ENCODE results near the gene HS6ST1.

DNA sequence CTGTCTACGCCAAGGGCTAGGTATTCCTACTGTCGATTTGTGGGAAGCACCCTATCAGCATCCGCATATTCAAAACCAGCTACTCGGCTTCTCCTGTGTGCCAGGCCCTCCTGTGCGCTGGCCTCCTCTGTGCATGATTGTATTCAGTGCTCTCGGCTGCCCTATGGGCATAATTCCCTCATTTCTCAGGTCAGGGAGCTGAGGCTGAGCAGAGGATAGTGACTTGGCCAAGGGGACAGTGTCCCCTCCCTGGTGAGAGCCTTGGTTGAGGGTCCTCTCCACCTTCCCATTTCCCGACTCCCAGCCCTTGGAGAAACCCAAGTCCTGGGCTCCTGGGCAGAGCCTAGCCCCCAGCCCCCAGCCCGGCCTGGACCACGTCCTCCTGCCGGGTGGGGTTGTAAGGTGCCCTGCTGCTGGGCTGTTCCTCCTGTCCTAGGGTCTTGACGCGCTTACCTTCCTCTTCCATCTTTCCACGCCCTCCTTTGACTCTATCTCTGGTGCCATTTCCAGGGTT lies 6.3 kb upstream of the HS6ST1 start:
- TF ChIP-seq POLR2A (IDR thresholded peaks at IDR 0.05) = no peak
- TF ChIP-seq, protein P1, sequence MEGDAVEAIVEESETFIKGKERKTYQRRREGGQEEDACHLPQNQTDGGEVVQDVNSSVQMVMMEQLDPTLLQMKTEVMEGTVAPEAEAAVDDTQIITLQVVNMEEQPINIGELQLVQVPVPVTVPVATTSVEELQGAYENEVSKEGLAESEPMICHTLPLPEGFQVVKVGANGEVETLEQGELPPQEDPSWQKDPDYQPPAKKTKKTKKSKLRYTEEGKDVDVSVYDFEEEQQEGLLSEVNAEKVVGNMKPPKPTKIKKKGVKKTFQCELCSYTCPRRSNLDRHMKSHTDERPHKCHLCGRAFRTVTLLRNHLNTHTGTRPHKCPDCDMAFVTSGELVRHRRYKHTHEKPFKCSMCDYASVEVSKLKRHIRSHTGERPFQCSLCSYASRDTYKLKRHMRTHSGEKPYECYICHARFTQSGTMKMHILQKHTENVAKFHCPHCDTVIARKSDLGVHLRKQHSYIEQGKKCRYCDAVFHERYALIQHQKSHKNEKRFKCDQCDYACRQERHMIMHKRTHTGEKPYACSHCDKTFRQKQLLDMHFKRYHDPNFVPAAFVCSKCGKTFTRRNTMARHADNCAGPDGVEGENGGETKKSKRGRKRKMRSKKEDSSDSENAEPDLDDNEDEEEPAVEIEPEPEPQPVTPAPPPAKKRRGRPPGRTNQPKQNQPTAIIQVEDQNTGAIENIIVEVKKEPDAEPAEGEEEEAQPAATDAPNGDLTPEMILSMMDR (IDR thresholded peaks at IDR 0.05) = no peak
- no peak for TF ChIP-seq POLR2AphosphoS5 (IDR thresholded peaks at IDR 0.05)
- no peak for TF ChIP-seq EP300 (IDR thresholded peaks at IDR 0.05)
